Ascending aorta (tissue), 2 donors: ENCODE results near the gene GOLGA8S. TPM values are rescaled to one million over a fixed set of nuclear protein-coding genes. Genes with fewer than 3 reads are reported as not detected.
"Not testable (repeated sequence)": the region's sequence is repeated elsewhere in the genome, so short reads cannot be mapped to it uniquely, and the experiment has no call there.

Source experiments
- DNase-seq, 2 donors: peaks; one replicate each; pipeline ENCODE4 v3.0.0-alpha.2; 2019; ENCODE audit warnings: low spot score in 2 of 2
- H3K27ac ChIP-seq, 2 donors: fragments of 200-600 bp; sonication (generic); one replicate each; pipeline ENCODE4 v1.5.1; 2016 to 2017; ENCODE audit warnings: mild to moderate bottlenecking in 1 of 2
- H3K27me3 ChIP-seq: fragments of 200-600 bp; sonication (generic); one replicate; pipeline ENCODE4 v1.5.1; 2017
- H3K36me3 ChIP-seq, 2 donors: fragments of 200-600 bp; sonication (generic); one replicate each; pipeline ENCODE4 v1.5.1; 2016
- H3K4me1 ChIP-seq, 2 donors: fragments of 200-600 bp; sonication (generic); one replicate each; pipeline ENCODE4 v1.5.1; 2016 to 2017; ENCODE audit warnings: mild to moderate bottlenecking in 1 of 2
- H3K4me3 ChIP-seq, 2 donors: fragments of 200-600 bp; sonication (generic); one replicate each; pipeline ENCODE4 v1.5.1; 2016 to 2017; ENCODE audit warnings: mild to moderate bottlenecking in 1 of 2
- H3K9me3 ChIP-seq, 2 donors: fragments of 200-600 bp; sonication (generic); one replicate each; pipeline ENCODE4 v1.5.1; 2016
- intact Hi-C: fragments of 100-400 bp; cut with DNase I; formaldehyde crosslinking; loops from one replicate; pipeline ENCODE4 v1.15.1; 2023
- total RNA-seq: library from RNA; depleted of rRNA; stranded (reverse); fragments of >200 nt; gene quantifications from one replicate; pipeline ENCODE4 v1.1.0, GENCODE V29; 2016
- TF ChIP-seq, protein P1 (sequence below), 3 experiments: fragments of 200-600 bp in 2 of 3; fragments of 450-650 bp in 1 of 3; sonication (generic) in 2 of 3; IDR thresholded peaks; one replicate each; pipeline ENCODE4 v1.5.1; 2016 to 2019; ENCODE audit warnings: antibody characterized with exemption in 3 of 3, mild to moderate bottlenecking in 1 of 3, moderate library complexity in 1 of 3

GOLGA8S gene
- total RNA-seq, 1 donor from 2014 or later = not detected

DNA sequence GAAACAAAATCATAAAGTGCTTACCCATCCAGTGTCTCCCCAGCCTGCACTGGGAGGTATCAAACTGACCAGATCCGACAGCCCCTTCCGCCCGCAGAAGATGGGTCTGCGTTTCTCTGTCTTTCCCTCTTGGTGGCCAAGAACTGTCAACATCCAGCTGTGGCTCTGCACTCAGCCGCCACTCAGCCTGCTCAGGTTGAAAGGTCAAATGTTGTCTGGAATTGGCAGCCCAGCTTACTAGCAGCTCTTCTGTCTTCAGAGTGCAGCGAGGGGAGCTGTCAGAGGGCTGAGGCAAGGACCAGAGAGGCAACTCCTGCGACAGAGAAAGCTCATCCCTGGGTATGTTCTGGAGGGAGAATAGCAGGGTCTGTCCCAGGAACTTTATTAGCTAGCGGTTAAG lies 47.1 kb downstream of the GOLGA8S start:
- Histone ChIP-seq H3K27me3 (no peaks in the 10 kb centered on the region), H3K4me3 (no peak overlapping the region), H3K9me3 (peaks cover 0 to 5% of the 10 kb centered on the region in 2 donors), H3K4me1 (peaks cover 5 to 38% of the 10 kb centered on the region in 2 donors), H3K27ac (peak overlapping the region; percentile 84 to 87), H3K36me3 (no peaks in the 10 kb centered on the region)
- no peak for DNase-seq
- intact Hi-C loops = loop anchor here (2.0 kb wide), 1 partner anchor 61 kb away; no protein-coding TSS in a partner anchor
- TF ChIP-seq, protein P1, sequence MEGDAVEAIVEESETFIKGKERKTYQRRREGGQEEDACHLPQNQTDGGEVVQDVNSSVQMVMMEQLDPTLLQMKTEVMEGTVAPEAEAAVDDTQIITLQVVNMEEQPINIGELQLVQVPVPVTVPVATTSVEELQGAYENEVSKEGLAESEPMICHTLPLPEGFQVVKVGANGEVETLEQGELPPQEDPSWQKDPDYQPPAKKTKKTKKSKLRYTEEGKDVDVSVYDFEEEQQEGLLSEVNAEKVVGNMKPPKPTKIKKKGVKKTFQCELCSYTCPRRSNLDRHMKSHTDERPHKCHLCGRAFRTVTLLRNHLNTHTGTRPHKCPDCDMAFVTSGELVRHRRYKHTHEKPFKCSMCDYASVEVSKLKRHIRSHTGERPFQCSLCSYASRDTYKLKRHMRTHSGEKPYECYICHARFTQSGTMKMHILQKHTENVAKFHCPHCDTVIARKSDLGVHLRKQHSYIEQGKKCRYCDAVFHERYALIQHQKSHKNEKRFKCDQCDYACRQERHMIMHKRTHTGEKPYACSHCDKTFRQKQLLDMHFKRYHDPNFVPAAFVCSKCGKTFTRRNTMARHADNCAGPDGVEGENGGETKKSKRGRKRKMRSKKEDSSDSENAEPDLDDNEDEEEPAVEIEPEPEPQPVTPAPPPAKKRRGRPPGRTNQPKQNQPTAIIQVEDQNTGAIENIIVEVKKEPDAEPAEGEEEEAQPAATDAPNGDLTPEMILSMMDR (IDR thresholded peaks at IDR 0.05) = no peak

DNA sequence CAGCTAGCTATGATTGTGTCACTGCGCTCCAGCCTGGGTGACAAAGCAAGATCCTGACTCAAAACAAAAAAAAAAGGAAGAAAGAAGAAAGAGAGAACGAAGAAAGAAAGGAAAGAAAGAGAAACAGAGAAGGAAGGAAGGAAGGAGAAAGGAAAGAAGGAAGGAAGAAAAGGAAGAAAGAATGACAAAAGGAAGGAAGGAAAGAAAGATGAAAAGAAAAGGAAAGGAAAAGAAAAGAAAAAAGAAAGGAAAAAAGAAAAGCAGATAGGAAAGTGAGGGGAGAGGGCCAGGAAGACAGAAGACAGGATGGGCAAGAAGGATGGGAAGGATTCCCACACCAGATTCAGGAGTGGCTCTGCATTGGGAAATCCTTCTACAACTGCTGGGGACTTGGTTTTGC lies 47.6 kb downstream of the GOLGA8S start:
- H3K27me3 ChIP-seq = no peaks in the 10 kb centered on the region
- no peaks in the 10 kb centered on the region for H3K36me3 ChIP-seq
- H3K27ac ChIP-seq = peak overlapping the region; percentile 84 to 87
- intact Hi-C loops = loop anchor here (2.0 kb wide), 1 partner anchor 61 kb away; no protein-coding TSS in a partner anchor
- H3K9me3 ChIP-seq = peaks cover 0 to 5% of the 10 kb centered on the region in 2 donors
- TF ChIP-seq, protein P1 (IDR thresholded peaks at IDR 0.05) = no peak
- no peak overlapping the region for H3K4me3 ChIP-seq
- H3K4me1 ChIP-seq = peaks cover 5 to 38% of the 10 kb centered on the region in 2 donors
- DNase-seq = no peak

DNA sequence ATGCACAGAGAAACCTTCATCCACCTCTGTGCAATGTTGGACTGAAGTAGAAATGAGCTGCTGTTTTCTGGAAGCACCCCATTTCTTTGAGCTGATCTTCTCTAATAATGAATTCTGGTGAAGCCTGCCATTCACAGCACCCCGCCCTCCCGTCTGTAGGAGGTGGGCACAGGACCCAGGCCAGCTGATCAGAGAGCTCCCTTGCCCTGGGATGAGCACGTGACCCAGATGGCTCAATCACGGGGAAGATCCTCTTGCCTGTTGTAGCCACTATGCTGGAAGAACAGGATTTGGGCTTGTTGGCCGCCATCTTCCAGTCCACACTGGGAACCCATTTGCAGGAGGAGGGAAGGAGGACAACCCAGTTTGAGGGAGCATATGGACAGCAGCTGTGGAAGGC lies 48.0 kb downstream of the GOLGA8S start:
- intact Hi-C loops = loop anchor here (2.0 kb wide), 1 partner anchor 60 kb away; no protein-coding TSS in a partner anchor
- TF ChIP-seq, protein P1 (IDR thresholded peaks at IDR 0.05) = no peak
- no peak for DNase-seq
- Histone ChIP-seq H3K9me3 (peaks cover 0 to 5% of the 10 kb centered on the region in 2 donors), H3K36me3 (no peaks in the 10 kb centered on the region), H3K27me3 (no peaks in the 10 kb centered on the region), H3K27ac (peak overlapping the region; percentile 84 to 87), H3K4me3 (no peak overlapping the region), H3K4me1 (peaks cover 5 to 36% of the 10 kb centered on the region in 2 donors)

DNA sequence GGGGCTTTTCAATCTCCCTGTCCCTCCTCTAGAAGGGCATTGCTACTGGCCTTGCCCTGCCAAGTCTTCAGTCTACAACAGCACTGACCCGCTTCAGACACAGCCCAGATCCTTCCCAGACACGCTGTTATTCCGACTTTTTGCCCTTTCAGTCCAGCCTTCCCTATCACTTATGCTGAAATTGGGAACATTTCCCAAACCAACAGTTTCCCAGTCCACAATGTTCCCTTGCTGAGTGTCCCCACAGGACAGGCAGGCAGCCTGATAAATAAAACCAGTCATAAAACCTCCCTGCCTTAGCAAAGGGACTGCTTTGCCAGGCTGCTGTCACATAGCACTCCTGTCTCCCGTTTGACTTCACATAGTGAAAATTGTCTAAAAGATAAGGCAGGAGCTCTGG lies 49.0 kb downstream of the GOLGA8S start:
- DNase-seq = peak in 1 of 2 donors; percentile 81
- Histone ChIP-seq H3K27ac (peak overlapping the region; percentile 84 to 87), H3K9me3 (peaks cover 0 to 5% of the 10 kb centered on the region in 2 donors), H3K4me1 (peaks cover 5 to 27% of the 10 kb centered on the region in 2 donors), H3K36me3 (no peaks in the 10 kb centered on the region), H3K27me3 (no peaks in the 10 kb centered on the region), H3K4me3 (peak overlapping the region; percentile 5 to 55)
- TF ChIP-seq, protein P1 (IDR thresholded peaks at IDR 0.05) = no peak
- intact Hi-C loops = loop anchor here (2.0 kb wide), 1 partner anchor 59 kb away; no protein-coding TSS in a partner anchor

DNA sequence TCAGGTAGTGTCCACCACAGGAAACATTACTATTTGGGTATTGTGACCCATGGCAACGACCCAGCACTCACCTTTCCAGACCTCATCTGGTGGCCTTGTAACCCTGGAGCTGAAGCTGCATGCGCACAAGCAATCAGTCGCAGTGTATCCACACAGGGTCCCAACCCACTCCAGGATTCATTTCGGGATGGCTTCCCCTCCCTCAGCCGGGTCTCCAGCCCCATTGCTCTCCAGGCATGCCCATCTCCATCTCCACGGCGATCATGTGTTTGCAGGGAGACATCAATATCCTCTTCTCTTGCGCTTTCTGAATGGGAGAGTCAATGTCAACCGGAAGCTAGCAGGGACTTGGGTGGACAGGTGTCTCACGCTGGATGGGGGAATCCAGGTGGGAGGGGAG lies 57.3 kb downstream of the GOLGA8S start:
- DNase-seq = no peak
- no peak overlapping the region for H3K4me3 ChIP-seq
- no peak overlapping the region for H3K27ac ChIP-seq
- H3K36me3 ChIP-seq = no peaks in the 10 kb centered on the region
- no peaks in the 10 kb centered on the region for H3K9me3 ChIP-seq
- TF ChIP-seq, protein P1 (IDR thresholded peaks at IDR 0.05) = no peak
- intact Hi-C loops = no loop called here
- no peaks in the 10 kb centered on the region for H3K4me1 ChIP-seq
- H3K27me3 ChIP-seq = no peaks in the 10 kb centered on the region

DNA sequence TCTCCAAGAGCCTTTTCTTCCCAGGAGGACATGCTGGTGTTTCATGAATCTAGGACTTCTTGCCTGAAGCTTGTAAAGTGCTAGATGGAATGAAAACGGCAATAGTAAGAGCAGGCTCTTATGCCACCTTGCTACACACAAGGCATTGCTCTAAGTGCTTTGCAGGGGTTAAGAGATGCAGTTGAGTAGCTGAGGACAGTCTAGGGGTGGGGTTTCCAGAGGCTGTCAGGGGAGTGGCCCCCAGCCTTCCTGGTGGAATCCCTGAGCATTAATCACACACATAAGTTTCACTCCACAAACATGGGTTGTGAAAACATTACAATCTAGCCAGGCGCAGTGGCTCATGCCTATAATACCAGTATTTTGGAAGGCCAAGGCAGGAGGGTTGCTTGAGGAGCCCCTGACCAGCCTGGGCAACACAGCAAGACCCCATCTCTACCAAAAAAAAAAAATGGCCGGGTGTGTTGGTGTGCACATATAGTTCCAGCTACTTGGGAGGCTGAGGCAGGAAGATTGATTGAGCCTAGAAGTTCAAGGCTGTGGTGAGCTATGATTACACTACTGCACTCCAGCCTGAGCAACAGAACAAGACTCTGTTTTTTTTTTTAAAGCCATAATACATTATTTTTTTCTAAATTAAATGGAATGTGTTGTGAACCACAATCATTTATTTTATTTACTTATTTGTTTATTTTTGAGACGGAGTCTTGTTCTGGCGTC lies 58.5 kb downstream of the GOLGA8S start:
- H3K4me1 ChIP-seq, H3K36me3 ChIP-seq, H3K27me3 ChIP-seq, H3K27ac ChIP-seq, H3K4me3 ChIP-seq, intact Hi-C loops, H3K9me3 ChIP-seq: not testable (repeated sequence)
- peak in 1 of 2 donors; percentile 18 for DNase-seq
